ENCODE results near the gene FGF18. TPM values are rescaled to one million over a fixed set of nuclear protein-coding genes. Genes with fewer than 3 reads are reported as not detected.

Gene FGF18
- total and polyA plus RNA-seq, 11 donors: 3.4 to 63.0 (median 16.4) TPM

- ATAC-seq: peak; percentile 72 to 83 (median 78)
- WGBS, 4 donors: 50 to 68% (median 61%) methylated on average over 20 of the region's 20 CpGs
- H3K36me3 ChIP-seq: no peaks in the 10 kb centered on the region
- no peak overlapping the region for H3K4me3 ChIP-seq
- H3K9me3 ChIP-seq: no peaks in the 10 kb centered on the region
- peaks cover 0 to 53% (median 10%) of the 10 kb centered on the region in 12 donors for H3K4me1 ChIP-seq
- DNase-seq: peak; percentile 75 to 91 (median 83)
- peak overlapping the region in 6 of 12 donors; percentile 20 to 71 (median 44) for H3K27ac ChIP-seq
- intact Hi-C loops (cut with DNase I): loop anchor here in 7 of 10 donors (10.0 kb wide), 6 partner anchors 57 to 617 kb away; no protein-coding TSS in a partner anchor
- TF ChIP-seq CTCF (IDR thresholded peaks at IDR 0.05): no peak
- no peak for TF ChIP-seq POLR2A (IDR thresholded peaks at IDR 0.05)
- no peaks in the 10 kb centered on the region for H3K27me3 ChIP-seq
Measured at GRCh38 chr5:171427318-171428167, 8.1 kb downstream of the FGF18 start.

GRCh38 chr5:171428168-171428696, 8.8 kb downstream of the FGF18 start:
- no peaks in the 10 kb centered on the region for H3K27me3 ChIP-seq
- no peak overlapping the region for H3K4me3 ChIP-seq
- peaks cover 0 to 53% (median 12%) of the 10 kb centered on the region in 12 donors for H3K4me1 ChIP-seq
- WGBS, 4 donors: 80 to 89% (median 86%) methylated on average over 8 to 9 of the region's 9 CpGs
- H3K36me3 ChIP-seq: no peaks in the 10 kb centered on the region
- peak overlapping the region in 5 of 12 donors; percentile 34 to 67 (median 50) for H3K27ac ChIP-seq
- no peak for TF ChIP-seq CTCF (IDR thresholded peaks at IDR 0.05)
- no peak for TF ChIP-seq POLR2A (IDR thresholded peaks at IDR 0.05)
- intact Hi-C loops (cut with DNase I): loop anchor here in 7 of 10 donors (10.0 kb wide), 6 partner anchors 57 to 617 kb away; no protein-coding TSS in a partner anchor
- H3K9me3 ChIP-seq: no peaks in the 10 kb centered on the region
- ATAC-seq (peak in 1 of 4 donors; percentile 5), DNase-seq (peak in 1 of 5 donors; percentile 10)

- 77 to 82% (median 81%) methylated on average over 14 to 16 of the region's 16 CpGs for WGBS, 4 donors
- TF ChIP-seq CTCF (IDR thresholded peaks at IDR 0.05) (no peak), POLR2A (IDR thresholded peaks at IDR 0.05) (no peak)
- Histone ChIP-seq H3K9me3 (no peaks in the 10 kb centered on the region), H3K4me1 (peaks cover 0 to 55% (median 15%) of the 10 kb centered on the region in 12 donors), H3K36me3 (no peaks in the 10 kb centered on the region), H3K4me3 (no peak overlapping the region), H3K27me3 (no peaks in the 10 kb centered on the region), H3K27ac (peak overlapping the region in 2 of 12 donors; percentile 50 to 67)
- ATAC-seq (no peak), DNase-seq (peak in 3 of 5 donors; percentile 9 to 18 (median 12))
- intact Hi-C loops (cut with DNase I): loop anchor here in 7 of 10 donors (10.0 kb wide), 6 partner anchors 56 to 616 kb away; no protein-coding TSS in a partner anchor
Measured at GRCh38 chr5:171428809-171429542, 9.5 kb downstream of the FGF18 start.

Measured in heart left ventricle (tissue), 16 donors.